ENCODE measurements around the gene IL24. TPM values are rescaled to one million over a fixed set of nuclear protein-coding genes. Genes with fewer than 3 reads are reported as not detected.

The IL24 gene
- total RNA-seq, 2 donors from 2014 or later: 0.15 to 4.6 TPM

Other genes starting within 250 kb of the IL24 start
- 10 to 100 TPM; 64.6 to 85.3 TPM for gene MAPKAPK2, start 212.5 kb upstream of the IL24 start, total RNA-seq
- not detected for gene IL19, start 126.7 kb upstream of the IL24 start, total RNA-seq
- gene IL10, start 124.9 kb upstream of the IL24 start, total RNA-seq: 1 to 10 TPM; 1.8 to 3.2 TPM
- gene IL20, start 31.8 kb upstream of the IL24 start, total RNA-seq: not detected
- gene FCMR, start 24.5 kb downstream of the IL24 start, total RNA-seq: 10 to 100 TPM; 22.7 to 74.0 TPM
- under 1 TPM in 1 of 2 donors, not detected in 1; 0.34 TPM for gene PIGR, start 49.0 kb downstream of the IL24 start, total RNA-seq
- not detected for gene FCAMR, start 73.0 kb downstream of the IL24 start, total RNA-seq
- gene C1orf116, start 135.3 kb downstream of the IL24 start, total RNA-seq: not detected
- gene YOD1, start 153.8 kb downstream of the IL24 start, total RNA-seq: 1 to 10 TPM; 6.7 to 7.1 TPM
- gene PFKFB2, start 155.8 kb downstream of the IL24 start, total RNA-seq: 1 to 10 TPM in 1 of 2 donors, under 1 TPM in 1; 0.85 to 1.3 TPM
- gene C4BPB, start 191.4 kb downstream of the IL24 start, total RNA-seq: 1 to 10 TPM in 1 of 2 donors, under 1 TPM in 1; 0.58 to 2.1 TPM
- not detected for gene C4BPA, start 206.8 kb downstream of the IL24 start, total RNA-seq